ENCODE data around the gene ELFN1. TPM values are rescaled to one million over a fixed set of nuclear protein-coding genes. Genes with fewer than 3 reads are reported as not detected.
A peak's percentile ranks its signal among the peaks of the same experiment; 100 is the strongest.

ELFN1 gene
- total RNA-seq, 4 donors from 2014 or later, result 1.4 to 2.5 (median 1.9) TPM

GRCh38 chr7:1694611-1695511, 24.8 kb downstream of the ELFN1 start:
- no peaks in the 10 kb centered on the region for H3K9me3 ChIP-seq
- H3K4me1 ChIP-seq, result no peaks in the 10 kb centered on the region
- TF ChIP-seq CTCF (IDR thresholded peaks at IDR 0.05) (no peak), POLR2A (IDR thresholded peaks at IDR 0.05) (no peak), POLR2AphosphoS5 (IDR thresholded peaks at IDR 0.05) (no peak), EP300 (IDR thresholded peaks at IDR 0.05) (no peak)
- peaks cover 32% of the 10 kb centered on the region for H3K27me3 ChIP-seq
- no peak overlapping the region for H3K27ac ChIP-seq
- H3K36me3 ChIP-seq, result no peaks in the 10 kb centered on the region
- H3K4me3 ChIP-seq, result no peak overlapping the region
- no CpG with 5 or more reads among the region's 31 CpGs for WGBS
- DNase-seq (ENCODE audit: low spot score in 2 of 2), result peak; percentile 39 to 70

DNA sequence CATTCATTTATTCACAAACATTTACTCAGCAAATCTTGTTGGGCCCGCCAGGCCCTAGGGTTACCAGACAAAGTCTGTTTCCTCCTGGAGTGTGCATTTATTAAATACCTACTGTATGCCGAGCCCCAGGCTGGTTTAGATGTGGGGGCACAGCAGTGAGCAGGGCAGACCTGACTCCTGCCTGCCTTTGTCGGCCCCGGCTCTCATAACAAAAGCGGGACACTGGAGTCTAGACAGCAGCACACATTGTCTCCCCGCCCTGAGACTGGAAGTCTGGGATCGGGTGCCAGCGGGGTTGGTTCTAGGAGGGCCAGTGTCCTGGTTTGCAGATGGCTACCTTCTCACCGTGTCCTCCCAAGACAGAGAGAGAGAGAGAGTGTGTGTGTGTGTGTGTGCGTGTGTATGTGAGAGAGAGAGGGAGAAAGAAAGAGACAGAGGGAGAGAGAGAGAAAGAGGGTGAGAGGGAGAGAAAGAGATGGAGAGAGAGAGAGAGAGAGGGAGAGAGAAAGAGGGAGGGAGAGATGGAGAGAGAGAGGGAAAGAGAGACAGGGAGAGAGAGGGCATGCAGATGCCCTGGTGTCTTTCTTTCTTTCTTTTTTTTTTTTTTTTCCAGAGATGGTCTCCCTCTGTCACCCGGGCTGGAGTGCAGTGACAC, 25.9 kb downstream of the ELFN1 start:
- DNase-seq (ENCODE audit: low spot score in 2 of 2), result peak in 1 of 2 donors; percentile 63
- WGBS, result 72% methylated on average over 11 of the region's 11 CpGs
- no peak overlapping the region for H3K27ac ChIP-seq
- H3K36me3 ChIP-seq, result no peaks in the 10 kb centered on the region
- H3K27me3 ChIP-seq, result peaks cover 32% of the 10 kb centered on the region
- no peak for TF ChIP-seq POLR2A (IDR thresholded peaks at IDR 0.05)
- no peak for TF ChIP-seq CTCF (IDR thresholded peaks at IDR 0.05)
- TF ChIP-seq EP300 (IDR thresholded peaks at IDR 0.05), result no peak
- no peak for TF ChIP-seq POLR2AphosphoS5 (IDR thresholded peaks at IDR 0.05)
- H3K4me3 ChIP-seq, result no peak overlapping the region
- H3K4me1 ChIP-seq, result no peaks in the 10 kb centered on the region
- H3K9me3 ChIP-seq, result no peaks in the 10 kb centered on the region

- no peak overlapping the region for H3K4me3 ChIP-seq
- TF ChIP-seq EP300 (IDR thresholded peaks at IDR 0.05), result no peak
- no peak for TF ChIP-seq POLR2A (IDR thresholded peaks at IDR 0.05)
- no peak for TF ChIP-seq CTCF (IDR thresholded peaks at IDR 0.05)
- TF ChIP-seq POLR2AphosphoS5 (IDR thresholded peaks at IDR 0.05), result no peak
- no peak overlapping the region for H3K27ac ChIP-seq
- no peaks in the 10 kb centered on the region for H3K36me3 ChIP-seq
- H3K9me3 ChIP-seq, result no peaks in the 10 kb centered on the region
- peaks cover 24% of the 10 kb centered on the region for H3K27me3 ChIP-seq
- peak; percentile 47 to 76 for DNase-seq (ENCODE audit: low spot score in 2 of 2)
- H3K4me1 ChIP-seq, result no peaks in the 10 kb centered on the region
- 73% methylated on average over 25 of the region's 28 CpGs for WGBS
Measured at GRCh38 chr7:1696671-1697498, 26.8 kb downstream of the ELFN1 start.

DNA sequence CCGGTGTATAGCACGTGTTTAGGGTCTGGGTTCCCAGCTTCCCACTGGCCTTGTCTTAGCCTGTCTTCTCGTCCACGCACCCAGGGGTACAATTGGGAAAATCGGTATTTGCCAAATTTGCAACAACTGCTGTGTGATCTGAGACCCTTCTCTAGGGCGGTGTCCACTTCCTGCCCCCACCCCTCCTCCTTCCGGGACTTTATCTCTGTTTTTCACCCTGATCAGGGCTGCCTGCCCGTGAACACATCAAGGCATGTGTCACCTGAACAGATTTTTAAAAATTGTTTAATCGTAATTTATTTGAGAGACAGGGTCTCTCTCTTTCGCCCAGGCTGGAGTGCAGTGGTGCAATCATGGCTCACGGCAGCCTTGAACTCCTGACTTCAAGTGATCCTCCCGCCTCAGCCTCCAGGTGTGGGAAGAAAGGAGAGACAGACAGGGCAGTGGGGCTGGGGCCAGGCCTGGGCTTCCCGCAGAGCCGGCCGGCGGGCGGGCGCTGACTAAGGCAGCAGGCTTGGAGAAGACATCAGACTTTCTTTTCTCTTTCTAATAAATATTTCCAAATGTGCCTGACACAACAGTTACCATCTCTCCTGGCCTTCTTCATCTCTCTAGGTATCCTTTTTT, 27.5 kb downstream of the ELFN1 start:
- H3K4me1 ChIP-seq, result no peaks in the 10 kb centered on the region
- TF ChIP-seq CTCF (IDR thresholded peaks at IDR 0.05), result no peak
- no peak for TF ChIP-seq EP300 (IDR thresholded peaks at IDR 0.05)
- no peak for TF ChIP-seq POLR2AphosphoS5 (IDR thresholded peaks at IDR 0.05)
- TF ChIP-seq POLR2A (IDR thresholded peaks at IDR 0.05), result no peak
- no peak overlapping the region for H3K4me3 ChIP-seq
- H3K9me3 ChIP-seq, result no peaks in the 10 kb centered on the region
- no peaks in the 10 kb centered on the region for H3K36me3 ChIP-seq
- H3K27me3 ChIP-seq, result peaks cover 28% of the 10 kb centered on the region
- 75% methylated on average over 18 of the region's 18 CpGs for WGBS
- no peak overlapping the region for H3K27ac ChIP-seq
- DNase-seq (ENCODE audit: low spot score in 2 of 2), result peak; percentile 34 to 69
